Coronary artery (tissue), 2 donors: Measurements from ENCODE around the gene GALNT3.

ENCODE experiments used
- DNase-seq: peaks from one replicate; pipeline ENCODE4 v3.0.0-alpha.2; 2017; ENCODE audit warnings: low spot score
- H3K27ac ChIP-seq, 2 donors: fragments of 200-600 bp; sonication (generic); one replicate each; pipeline ENCODE4 v1.5.1; 2016 to 2019
- H3K4me3 ChIP-seq: fragments of 200-600 bp; sonication (generic); 2 replicates; pipeline ENCODE4 v1.5.1; 2016; ENCODE audit warnings: mild to moderate bottlenecking, moderate library complexity
- TF ChIP-seq, protein P1 (sequence below): fragments of 200-600 bp; sonication (generic); IDR thresholded peaks from one replicate; pipeline ENCODE4 v1.5.1; 2019; ENCODE audit warnings: antibody characterized with exemption

GALNT3 gene

DNA sequence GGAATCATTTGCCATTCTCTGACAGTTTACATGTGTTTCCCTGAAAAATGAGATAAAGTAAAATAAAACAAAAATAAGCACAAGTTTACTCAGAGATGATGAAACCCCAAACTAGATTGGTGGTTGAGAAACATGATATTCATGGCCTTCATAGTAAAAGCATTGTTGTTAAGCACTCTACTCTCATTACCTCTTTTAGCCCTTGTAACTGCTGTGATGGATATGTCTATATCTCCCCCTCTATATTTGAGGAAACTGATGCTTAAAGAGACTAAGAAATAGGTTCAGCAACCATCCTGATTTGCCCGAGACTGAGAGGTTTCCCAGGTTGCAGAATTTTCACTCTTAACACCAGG lies 33.9 kb upstream of the GALNT3 start:
- TF ChIP-seq, protein P1, sequence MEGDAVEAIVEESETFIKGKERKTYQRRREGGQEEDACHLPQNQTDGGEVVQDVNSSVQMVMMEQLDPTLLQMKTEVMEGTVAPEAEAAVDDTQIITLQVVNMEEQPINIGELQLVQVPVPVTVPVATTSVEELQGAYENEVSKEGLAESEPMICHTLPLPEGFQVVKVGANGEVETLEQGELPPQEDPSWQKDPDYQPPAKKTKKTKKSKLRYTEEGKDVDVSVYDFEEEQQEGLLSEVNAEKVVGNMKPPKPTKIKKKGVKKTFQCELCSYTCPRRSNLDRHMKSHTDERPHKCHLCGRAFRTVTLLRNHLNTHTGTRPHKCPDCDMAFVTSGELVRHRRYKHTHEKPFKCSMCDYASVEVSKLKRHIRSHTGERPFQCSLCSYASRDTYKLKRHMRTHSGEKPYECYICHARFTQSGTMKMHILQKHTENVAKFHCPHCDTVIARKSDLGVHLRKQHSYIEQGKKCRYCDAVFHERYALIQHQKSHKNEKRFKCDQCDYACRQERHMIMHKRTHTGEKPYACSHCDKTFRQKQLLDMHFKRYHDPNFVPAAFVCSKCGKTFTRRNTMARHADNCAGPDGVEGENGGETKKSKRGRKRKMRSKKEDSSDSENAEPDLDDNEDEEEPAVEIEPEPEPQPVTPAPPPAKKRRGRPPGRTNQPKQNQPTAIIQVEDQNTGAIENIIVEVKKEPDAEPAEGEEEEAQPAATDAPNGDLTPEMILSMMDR = no peak
- H3K4me3 ChIP-seq = no peak overlapping the region
- no peak overlapping the region for H3K27ac ChIP-seq
- DNase-seq = no peak

DNA sequence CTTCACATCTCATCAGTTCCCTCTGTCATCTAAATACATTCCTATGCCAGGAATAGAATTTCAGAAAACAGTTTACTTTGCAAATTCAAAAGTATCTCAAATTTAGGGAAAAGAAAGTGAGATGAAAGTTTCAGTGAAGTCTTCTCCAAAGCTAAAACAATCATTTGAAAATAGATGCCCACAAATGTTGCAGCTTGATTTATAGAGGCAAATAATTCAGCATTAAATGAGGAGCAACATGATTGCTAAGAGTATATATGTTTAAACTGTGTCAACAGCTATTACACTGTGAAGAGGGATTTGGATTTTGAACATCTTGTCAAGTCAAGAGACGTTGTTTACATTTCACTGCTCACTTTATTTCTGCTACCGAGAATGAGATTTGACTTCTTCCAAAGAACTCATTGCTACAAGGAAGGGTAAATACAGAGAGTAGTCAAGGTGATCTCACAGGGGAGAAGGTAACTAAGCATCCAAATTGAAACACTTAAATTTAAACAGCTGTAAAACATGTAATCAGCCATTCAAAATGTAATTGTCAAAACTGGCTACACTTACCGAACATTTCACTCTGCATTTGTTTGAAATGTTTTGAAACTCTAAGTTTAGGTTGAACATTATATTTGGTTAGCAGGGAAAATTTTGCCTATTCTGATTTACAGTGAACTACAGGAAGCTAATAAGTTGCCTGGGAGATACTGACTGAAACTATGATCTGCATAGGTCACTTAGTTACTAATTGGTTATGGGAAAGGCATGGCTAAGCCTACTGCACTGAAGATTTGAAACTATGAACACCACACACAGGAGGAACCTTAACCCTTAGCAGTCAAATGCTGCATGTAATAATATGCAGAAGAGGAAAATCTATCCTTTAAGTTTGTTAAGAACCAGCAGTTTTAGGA lies 33.2 kb upstream of the GALNT3 start:
- Histone ChIP-seq H3K4me3 (no peak overlapping the region), H3K27ac (no peak overlapping the region)
- no peak for DNase-seq
- TF ChIP-seq, protein P1 = no peak

DNA sequence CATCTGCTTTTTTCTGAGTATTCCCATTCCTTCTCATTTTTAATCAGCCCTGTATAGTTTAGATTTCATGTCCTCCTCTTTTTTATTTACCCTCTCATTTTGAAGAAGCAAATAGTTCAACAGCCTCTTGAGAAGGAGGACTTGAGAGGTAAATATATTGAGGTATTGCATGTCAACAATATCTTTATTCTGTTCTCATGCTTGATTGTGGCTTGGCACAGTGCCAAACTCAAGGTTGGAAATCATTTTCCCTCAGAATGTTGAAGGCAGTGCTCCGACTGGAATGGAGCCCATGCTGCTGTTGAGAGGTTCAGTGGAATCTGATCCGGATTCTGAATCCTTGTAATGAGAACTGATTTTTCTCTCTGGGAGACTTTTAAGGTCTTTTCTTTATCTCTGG lies 31.0 kb upstream of the GALNT3 start:
- DNase-seq = no peak
- Histone ChIP-seq H3K27ac (no peak overlapping the region), H3K4me3 (no peak overlapping the region)
- TF ChIP-seq, protein P1 = no peak

DNA sequence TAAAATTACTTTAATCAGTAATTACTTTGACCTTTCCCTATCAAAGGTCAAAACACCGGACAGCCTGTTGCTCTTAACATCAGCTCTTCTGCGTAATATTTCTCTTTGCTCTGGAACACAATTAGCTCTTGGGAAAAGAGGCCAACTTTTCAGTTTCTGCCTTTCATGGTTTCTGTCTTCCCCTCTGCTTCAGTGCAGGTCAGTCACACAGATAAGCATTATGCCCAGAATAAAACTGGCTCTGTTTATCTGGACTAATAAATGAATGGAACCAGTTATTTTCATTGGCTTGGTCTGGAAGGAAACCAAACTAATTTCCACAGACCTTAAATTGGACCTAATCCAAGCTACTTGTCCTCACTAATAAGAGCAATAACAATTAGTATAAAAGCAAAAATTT lies 26.2 kb upstream of the GALNT3 start:
- no peak for DNase-seq
- no peak overlapping the region for H3K27ac ChIP-seq
- H3K4me3 ChIP-seq = no peak overlapping the region
- TF ChIP-seq, protein P1 = no peak

DNA sequence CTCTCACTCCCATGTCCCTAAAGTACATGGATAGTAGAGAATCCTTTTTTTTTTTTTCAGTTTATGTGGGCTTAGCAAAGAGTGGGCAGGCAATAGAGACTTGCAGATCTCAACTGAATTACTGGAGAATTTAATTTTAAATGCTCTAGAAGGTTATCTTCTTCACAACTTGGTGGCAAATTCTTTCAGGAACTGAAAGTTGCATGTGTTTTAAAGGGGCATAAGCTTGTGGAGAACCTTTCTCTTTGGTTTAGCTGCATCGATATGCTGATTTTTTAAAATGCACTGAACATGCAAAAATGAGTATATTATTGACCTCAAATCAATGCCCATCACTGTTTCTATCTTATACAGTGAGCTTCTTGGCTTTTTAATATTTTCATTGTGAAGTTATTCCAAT lies 24.9 kb upstream of the GALNT3 start:
- Histone ChIP-seq H3K4me3 (no peak overlapping the region), H3K27ac (no peak overlapping the region)
- DNase-seq = no peak
- TF ChIP-seq, protein P1 = no peak

DNA sequence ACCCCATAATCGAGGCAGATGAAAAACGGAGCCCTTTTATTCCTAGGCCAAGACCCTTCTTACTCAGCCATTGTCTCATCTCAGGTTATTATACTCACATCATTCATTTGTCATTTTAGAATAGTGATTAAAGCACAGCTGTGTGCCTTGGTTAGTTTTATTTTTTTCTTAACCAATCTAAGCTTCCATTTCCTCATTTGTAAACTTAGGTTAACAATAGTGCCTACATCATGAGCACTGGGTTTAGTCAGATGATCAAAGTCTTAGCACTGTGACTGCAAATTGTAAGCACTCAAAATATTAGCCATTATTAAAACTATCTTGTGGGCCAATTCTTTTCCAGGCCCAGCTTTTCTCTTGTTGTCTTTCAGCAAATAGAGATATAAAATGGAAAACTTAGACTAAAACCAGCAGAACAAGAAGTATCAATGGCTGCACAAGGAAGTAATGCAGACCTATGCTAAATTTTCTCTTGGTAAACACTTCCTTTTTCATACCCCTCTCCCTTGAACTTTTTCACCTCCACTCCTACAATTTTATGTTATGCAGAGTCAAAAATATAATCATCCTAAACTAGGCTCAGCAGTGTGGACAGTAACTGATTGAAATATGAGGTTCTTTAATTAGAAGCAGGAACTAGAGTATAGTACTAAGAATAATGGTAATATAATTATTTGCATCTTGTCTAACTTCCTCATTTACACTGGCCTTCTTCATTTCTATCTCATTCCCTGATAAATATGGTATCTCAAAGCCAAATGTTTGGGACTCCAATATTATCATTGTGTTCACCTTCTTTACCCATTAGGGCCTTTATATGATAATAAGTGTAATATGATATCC lies 21.5 kb upstream of the GALNT3 start:
- TF ChIP-seq, protein P1 = no peak
- H3K4me3 ChIP-seq = no peak overlapping the region

More for the DNA sequence above, 21.5 kb upstream of the GALNT3 start:
- no peak for DNase-seq
- no peak overlapping the region for H3K27ac ChIP-seq
